Prostate gland (tissue), 2 donors: Measurements from ENCODE around the gene BHLHE41.

Experiments
- POLR2A ChIP-seq: fragments of 450-650 bp; IDR thresholded peaks from one replicate; pipeline ENCODE4 v1.6.1; 2016; ENCODE audit warnings: antibody characterized with exemption, mild to moderate bottlenecking
- TF ChIP-seq, protein P1 (sequence below), 4 experiments: fragments of 200-600 bp in 2 of 4; fragments of 450-650 bp in 2 of 4; sonication (generic) in 2 of 4; IDR thresholded peaks; 1 replicate in 3 of 4; 2 replicates in 1 of 4; pipeline ENCODE4 v1.5.1; 2016 to 2019; ENCODE audit warnings: antibody characterized with exemption in 4 of 4, mild to moderate bottlenecking in 2 of 4, moderate library complexity in 2 of 4

DNA sequence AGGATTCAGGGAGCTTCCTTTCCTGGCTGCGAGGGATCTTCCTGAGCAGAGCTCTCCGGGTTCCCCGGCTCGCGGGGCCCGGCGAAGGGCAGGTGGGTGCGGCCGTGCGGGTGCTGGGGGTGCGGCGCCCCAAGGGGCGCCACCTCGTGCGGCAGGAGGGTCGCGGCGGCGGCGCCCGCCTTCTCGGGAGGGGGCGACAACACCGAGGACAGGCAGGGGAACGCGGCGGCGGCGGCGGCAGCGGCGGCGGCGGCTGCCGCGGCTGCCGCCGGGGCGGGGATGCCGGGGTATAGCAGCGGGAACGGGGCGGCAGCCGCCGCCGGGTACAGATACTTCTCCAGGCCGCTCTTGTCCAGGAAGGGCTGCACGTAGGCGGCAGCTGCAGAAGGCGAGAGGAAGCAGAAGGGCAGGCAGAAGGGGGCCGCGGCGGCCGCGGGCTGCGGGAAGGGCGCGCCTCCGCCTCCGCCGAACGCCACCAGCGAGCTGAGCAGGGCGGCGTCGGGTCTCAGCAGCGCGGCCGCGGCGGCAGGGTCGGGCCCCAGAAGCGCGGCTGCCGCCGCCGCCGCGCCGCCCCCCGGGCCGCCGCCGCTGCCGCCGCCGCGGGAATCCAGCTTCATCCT, 2.7 kb downstream of the BHLHE41 start:
- TF ChIP-seq, protein P1, sequence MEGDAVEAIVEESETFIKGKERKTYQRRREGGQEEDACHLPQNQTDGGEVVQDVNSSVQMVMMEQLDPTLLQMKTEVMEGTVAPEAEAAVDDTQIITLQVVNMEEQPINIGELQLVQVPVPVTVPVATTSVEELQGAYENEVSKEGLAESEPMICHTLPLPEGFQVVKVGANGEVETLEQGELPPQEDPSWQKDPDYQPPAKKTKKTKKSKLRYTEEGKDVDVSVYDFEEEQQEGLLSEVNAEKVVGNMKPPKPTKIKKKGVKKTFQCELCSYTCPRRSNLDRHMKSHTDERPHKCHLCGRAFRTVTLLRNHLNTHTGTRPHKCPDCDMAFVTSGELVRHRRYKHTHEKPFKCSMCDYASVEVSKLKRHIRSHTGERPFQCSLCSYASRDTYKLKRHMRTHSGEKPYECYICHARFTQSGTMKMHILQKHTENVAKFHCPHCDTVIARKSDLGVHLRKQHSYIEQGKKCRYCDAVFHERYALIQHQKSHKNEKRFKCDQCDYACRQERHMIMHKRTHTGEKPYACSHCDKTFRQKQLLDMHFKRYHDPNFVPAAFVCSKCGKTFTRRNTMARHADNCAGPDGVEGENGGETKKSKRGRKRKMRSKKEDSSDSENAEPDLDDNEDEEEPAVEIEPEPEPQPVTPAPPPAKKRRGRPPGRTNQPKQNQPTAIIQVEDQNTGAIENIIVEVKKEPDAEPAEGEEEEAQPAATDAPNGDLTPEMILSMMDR (IDR thresholded peaks at IDR 0.05), result no peak
- no peak for TF ChIP-seq POLR2A
